GM18861 (cell line): ENCODE results near the gene SENP3.

Source experiments
- ATAC-seq: cut with Tn5 transposase; IDR thresholded peaks from one replicate; pipeline ENCODE4 v1.9.1; 2021; ENCODE audit not compliant: unreplicated experiment

SENP3 gene

DNA sequence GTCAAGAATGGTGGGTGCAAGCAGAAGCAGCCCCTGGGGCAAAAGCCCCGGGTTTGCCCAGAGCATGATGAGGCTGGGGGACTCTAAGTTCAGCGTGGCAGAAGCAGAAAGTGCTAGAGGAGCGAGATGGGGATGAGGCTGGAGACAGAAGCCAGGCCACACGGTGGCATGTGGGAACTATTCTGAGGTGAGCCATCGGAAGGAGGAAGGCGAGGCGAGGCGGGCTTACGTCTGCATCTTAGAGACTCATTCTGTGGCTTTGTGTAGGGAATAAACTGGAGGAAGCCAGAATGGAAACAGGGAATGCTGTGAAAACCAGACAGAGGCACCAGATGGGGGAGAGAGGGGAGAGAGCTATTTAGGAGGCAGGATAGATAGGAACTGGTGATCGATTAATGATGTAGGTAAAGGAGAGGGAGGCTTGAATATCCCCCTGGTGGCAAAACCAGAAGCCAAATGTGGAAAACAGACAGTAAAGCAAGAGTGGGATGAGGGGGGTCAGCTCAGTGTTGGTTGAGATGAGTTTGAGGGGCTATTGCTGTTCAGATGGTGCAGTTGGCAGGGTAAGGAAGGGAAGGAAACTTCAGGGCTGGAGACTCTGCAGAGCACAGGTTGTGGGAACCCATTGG is 6.3 kb upstream of the SENP3 start:
- no peak for ATAC-seq

DNA sequence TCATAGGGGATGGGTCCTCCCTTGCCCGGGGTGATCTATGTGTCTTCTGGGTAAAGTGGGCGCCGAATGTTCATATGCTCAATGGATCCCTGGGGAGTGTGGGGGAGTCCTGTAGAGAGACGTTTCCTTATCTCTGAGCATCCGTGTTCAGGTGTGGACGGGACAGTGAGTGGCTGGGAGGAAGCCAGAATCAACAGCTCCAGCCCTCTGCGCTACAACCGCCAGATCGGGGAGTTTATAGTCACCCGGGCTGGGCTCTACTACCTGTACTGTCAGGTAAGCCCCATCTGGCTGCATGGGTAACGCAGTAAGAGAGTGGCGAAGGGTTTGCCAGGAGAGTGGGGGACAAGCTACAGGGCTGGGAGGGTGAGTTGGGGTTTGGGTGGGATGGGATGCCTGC is 5.1 kb upstream of the SENP3 start:
- ATAC-seq, result no peak

DNA sequence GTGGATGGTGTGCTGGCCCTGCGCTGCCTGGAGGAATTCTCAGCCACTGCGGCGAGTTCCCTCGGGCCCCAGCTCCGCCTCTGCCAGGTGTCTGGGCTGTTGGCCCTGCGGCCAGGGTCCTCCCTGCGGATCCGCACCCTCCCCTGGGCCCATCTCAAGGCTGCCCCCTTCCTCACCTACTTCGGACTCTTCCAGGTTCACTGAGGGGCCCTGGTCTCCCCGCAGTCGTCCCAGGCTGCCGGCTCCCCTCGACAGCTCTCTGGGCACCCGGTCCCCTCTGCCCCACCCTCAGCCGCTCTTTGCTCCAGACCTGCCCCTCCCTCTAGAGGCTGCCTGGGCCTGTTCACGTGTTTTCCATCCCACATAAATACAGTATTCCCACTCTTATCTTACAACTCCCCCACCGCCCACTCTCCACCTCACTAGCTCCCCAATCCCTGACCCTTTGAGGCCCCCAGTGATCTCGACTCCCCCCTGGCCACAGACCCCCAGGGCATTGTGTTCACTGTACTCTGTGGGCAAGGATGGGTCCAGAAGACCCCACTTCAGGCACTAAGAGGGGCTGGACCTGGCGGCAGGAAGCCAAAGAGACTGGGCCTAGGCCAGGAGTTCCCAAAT is 4.5 kb upstream of the SENP3 start:
- ATAC-seq, result no peak

DNA sequence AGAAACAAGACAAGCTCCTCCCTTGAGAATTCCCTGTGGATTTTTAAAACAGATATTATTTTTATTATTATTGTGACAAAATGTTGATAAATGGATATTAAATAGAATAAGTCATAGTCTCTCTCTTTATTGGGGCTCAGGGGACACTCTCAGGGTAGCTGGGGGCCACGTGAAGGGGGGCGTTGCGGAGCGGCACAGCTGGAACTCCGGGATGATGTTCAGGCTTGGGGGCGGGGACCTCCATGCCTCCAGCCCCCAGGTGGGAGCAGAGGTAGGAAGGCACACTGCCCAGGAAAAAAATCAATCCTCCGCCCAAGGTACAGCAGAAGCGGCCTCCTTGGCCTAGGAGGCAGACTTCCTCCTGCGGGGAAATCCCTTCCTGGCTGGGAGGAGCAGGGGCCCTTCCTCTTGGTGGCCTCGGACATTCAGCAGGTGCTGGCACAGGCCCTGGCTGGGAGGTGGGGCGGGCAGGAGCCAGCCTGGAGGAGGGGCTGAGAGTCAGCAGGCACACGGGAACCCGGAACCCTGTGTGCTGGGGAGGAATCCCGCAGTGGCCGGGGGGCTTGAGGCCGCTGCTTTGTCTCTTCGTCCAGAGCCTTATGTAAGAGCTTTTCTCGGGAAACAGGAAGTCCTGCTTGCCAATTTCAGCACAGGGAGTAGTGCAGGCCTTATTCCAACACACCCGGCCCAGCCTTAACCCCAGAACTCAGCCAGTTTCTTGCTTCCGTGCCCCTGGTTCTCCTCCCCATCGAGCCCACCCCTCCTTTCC is 3.8 kb upstream of the SENP3 start:
- no peak for ATAC-seq

DNA sequence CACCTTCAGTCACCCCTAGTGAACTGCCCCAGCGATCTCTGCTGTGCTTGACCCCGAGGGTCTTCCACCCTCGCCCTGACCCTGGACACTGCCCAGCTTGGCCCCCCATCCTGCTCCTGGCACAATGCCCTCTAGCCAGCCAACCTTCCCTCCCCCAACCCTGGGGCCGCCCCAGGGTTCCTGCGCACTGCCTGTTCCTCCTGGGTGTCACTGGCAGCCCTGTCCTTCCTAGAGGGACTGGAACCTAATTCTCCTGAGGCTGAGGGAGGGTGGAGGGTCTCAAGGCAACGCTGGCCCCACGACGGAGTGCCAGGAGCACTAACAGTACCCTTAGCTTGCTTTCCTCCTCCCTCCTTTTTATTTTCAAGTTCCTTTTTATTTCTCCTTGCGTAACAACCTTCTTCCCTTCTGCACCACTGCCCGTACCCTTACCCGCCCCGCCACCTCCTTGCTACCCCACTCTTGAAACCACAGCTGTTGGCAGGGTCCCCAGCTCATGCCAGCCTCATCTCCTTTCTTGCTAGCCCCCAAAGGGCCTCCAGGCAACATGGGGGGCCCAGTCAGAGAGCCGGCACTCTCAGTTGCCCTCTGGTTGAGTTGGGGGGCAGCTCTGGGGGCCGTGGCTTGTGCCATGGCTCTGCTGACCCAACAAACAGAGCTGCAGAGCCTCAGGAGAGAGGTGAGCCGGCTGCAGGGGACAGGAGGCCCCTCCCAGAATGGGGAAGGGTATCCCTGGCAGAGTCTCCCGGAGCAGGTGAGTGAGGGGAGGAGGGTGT is 3.0 kb upstream of the SENP3 start, which contains the start of gene TNFSF13:
Gene TNFSF13, plus strand, starts transcription at position 207 of the 776 bp plus-strand sequence. Its CDS starts 290 bp downstream, at position 497.
- no peak for ATAC-seq

DNA sequence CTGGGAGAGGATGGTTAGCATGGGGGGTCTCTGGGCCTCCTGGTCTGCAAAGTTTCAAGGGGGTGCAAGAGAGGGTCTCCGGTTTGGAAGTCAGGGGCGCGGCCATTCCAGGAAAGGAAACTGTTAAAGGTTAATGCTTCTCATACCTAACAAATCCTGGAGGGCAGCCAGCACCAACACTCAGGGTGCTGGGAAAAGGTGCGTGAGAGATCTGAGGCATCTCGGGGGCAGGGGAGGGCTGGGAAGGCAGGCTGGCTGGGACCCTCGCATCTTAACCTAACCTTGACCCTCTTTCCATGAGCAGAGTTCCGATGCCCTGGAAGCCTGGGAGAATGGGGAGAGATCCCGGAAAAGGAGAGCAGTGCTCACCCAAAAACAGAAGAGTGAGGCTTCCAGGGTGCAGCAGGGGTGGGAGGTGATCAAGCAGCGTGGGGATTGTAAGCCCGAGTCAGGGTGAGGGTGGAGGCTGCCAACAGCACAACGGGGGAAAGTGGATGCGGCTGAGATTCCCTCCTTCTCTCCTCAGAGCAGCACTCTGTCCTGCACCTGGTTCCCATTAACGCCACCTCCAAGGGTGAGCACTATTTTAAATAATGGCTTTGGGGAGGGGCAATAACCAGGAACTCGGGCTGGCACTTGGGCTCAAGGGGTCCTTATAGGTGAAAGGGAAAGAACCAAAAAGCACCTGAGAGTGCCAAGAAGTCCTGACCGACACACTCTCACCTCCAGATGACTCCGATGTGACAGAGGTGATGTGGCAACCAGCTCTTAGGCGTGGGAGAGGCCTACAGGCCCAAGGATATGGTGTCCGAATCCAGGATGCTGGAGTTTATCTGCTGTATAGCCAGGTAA is 2.2 kb upstream of the SENP3 start:
- ATAC-seq, result no peak

DNA sequence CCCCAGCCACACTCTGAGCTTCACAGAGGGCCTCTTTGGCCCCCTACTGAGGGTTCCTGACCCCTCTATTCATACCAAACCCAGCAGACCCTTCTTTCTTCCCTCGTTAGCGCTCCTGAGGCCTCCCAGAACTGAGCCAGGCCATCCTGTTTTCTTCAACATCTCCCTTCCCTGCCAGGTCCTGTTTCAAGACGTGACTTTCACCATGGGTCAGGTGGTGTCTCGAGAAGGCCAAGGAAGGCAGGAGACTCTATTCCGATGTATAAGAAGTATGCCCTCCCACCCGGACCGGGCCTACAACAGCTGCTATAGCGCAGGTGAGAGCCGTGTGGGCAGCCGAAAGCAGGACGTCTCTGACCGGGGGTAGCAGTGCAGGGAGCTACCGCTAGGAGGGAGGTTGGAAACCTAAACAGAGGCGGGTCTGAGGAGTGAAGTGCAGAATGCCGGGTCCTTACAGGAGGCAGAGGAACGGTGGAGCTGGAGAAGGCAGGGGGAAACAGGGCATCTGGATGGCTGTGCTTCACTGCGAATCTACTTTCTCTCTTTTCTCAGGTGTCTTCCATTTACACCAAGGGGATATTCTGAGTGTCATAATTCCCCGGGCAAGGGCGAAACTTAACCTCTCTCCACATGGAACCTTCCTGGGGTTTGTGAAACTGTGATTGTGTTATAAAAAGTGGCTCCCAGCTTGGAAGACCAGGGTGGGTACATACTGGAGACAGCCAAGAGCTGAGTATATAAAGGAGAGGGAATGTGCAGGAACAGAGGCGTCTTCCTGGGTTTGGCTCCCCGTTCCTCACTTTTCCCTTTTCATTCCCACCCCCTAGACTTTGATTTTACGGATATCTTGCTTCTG is 1.3 kb upstream of the SENP3 start:
- ATAC-seq, result no peak

DNA sequence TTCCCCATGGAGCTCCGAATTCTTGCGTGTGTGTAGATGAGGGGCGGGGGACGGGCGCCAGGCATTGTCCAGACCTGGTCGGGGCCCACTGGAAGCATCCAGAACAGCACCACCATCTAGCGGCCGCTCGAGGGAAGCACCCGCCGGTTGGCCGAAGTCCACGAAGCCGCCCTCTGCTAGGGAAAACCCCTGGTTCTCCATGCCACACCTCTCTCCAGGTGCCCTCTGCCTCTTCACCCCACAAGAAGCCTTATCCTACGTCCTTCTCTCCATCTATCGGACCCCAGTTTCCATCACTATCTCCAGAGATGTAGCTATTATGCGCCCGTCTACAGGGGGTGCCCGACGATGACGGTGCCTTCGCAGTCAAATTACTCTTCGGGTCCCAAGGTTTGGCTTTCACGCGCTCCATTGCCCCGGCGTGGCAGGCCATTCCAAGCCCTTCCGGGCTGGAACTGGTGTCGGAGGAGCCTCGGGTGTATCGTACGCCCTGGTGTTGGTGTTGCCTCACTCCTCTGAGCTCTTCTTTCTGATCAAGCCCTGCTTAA is 617 bp upstream of the SENP3 start:
- peak; percentile 34 for ATAC-seq

DNA sequence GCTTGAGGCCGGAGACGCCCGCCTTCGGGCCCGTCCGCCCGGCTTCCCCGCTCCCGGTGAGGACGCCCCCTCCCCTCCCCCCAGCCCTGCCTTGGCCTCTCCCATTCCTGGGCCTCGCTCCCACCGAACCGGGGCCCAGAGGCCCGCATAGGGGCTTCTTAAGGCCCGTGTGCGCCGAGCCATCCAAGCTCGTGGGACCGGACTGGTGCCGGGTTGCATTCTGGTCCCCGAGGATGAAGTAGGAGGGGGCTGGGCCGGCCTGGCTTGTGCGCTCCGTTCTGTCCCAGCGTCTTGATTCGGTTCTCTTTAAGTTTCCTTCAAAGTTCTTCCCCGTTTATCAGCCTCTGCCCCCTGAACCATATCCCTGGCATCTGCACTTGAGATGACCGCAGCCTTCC is 488 bp downstream of the SENP3 start:
- ATAC-seq, result no peak

DNA sequence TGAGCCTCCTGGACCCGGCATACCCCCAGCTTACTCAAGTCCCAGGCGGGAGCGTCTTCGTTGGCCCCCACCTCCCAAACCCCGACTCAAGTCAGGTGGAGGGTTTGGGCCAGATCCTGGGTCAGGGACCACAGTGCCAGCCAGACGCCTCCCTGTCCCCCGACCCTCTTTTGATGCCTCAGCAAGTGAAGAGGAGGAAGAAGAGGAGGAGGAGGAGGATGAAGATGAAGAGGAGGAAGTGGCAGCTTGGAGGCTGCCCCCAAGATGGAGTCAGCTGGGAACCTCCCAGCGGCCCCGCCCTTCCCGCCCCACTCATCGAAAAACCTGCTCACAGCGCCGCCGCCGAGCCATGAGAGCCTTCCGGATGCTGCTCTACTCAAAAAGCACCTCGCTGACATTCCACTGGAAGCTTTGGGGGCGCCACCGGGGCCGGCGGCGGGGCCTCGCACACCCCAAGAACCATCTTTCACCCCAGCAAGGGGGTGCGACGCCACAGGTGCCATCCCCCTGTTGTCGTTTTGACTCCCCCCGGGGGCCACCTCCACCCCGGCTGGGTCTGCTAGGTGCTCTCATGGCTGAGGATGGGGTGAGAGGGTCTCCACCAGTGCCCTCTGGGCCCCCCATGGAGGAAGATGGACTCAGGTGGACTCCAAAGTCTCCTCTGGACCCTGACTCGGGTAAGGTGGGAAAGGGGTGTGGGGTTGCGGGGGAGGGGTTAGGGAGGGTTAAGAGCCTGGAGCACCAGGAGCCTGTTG is 1.6 kb downstream of the SENP3 start:
- ATAC-seq, result no peak

DNA sequence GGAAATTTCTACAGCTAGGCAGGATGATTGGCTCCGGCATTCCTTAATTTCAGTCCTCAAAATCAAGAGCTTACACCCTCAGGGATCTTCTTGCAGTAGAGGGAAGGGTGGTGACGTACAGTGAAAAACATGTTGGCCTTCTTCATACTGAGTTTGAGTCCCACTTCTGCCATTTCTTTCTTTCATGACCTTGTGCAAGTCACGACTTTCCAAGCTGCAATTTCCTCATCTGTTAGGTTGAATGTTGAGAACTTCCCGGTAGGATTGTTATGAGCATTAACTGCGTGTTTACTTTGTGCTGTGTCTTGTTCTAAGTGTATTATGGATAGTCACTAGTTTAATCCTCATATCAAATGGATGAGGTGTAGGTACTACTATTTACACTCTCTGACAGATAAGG is 7.9 kb downstream of the SENP3 start:
- ATAC-seq, result no peak

DNA sequence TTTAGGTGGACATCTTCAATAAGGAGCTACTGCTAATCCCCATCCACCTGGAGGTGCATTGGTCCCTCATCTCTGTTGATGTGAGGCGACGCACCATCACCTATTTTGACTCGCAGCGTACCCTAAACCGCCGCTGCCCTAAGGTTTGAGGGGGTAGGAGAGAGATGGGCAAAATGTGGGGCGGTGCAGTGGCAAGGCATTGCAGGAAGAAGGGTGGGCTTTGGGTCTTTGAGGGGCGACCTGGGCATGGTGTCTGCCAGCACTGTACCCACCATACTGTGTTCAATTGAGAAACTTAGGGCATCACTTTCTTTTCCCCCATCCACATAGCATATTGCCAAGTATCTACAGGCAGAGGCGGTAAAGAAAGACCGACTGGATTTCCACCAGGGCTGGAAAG is 8.6 kb downstream of the SENP3 start:
- no peak for ATAC-seq

DNA sequence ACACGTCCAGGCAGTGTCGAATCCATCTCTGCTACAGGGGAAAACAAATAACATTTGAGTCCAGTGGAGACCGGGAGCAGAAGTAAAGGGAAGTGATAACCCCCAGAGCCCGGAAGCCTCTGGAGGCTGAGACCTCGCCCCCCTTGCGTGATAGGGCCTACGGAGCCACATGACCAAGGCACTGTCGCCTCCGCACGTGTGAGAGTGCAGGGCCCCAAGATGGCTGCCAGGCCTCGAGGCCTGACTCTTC is 10.5 kb downstream of the SENP3 start:
- peak; percentile 85 for ATAC-seq

DNA sequence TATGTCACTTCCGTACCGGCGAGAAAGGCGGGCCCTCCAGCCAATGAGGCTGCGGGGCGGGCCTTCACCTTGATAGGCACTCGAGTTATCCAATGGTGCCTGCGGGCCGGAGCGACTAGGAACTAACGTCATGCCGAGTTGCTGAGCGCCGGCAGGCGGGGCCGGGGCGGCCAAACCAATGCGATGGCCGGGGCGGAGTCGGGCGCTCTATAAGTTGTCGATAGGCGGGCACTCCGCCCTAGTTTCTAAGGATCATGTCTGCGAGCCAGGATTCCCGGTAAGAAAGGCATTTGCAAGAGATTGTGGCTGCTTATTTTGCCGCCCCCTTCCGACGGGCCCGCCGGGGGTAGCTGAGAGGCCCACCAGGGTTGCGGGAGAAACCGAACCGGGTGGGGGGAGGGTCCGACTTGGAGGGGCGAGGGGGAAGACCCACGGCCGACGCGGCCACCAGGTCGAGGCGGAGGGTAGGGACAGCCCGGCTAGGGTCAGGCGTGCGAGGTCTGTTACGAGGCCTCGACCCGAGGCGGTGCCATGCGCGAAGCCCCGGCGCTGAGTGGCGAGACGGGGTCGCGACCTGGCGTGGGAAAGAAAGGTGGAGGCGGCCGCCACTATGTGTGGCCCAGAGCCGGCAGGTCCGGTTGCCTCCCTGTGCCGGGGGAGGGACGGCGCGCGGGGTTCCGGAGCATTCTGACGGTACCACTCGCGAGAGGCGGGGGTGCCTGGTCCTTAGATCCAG is 11.0 kb downstream of the SENP3 start:
- no peak for ATAC-seq

DNA sequence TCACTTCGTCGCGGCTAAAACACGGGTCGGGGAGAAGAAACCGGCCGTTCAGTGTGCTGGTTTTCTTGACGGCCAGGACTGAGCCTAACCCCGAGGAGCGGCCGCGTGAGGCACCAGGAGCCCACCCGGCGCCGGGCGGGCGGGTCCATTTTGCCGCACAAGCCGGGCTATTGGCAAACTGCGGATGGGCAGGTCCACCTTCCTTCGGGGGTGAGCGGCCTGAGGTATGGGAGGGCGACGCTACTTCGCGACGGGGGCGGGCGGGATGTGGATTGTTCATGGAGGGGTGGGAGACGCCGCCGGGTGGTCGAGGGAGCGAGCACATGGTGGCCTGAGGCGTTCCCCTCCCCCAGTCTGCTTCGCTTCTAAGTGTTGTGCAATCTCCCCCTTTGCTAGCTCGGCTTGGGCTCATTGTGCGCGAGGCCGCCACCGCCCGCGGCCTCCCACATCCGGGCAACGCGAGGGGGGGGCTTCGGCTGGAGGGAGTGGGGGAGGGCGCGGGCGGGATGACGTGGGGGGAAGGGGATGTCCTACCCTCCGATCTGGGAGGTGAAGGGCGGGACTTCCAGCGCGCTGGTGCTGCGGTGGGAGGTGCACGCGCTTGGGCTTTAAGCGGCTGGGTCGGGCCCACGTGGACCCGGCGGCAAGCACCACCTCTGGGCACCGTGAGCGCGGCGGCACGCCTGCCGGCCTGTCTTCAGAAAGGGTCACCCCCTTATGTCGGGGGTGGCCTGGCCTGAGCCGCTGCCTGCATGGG is 11.8 kb downstream of the SENP3 start:
- no peak for ATAC-seq

DNA sequence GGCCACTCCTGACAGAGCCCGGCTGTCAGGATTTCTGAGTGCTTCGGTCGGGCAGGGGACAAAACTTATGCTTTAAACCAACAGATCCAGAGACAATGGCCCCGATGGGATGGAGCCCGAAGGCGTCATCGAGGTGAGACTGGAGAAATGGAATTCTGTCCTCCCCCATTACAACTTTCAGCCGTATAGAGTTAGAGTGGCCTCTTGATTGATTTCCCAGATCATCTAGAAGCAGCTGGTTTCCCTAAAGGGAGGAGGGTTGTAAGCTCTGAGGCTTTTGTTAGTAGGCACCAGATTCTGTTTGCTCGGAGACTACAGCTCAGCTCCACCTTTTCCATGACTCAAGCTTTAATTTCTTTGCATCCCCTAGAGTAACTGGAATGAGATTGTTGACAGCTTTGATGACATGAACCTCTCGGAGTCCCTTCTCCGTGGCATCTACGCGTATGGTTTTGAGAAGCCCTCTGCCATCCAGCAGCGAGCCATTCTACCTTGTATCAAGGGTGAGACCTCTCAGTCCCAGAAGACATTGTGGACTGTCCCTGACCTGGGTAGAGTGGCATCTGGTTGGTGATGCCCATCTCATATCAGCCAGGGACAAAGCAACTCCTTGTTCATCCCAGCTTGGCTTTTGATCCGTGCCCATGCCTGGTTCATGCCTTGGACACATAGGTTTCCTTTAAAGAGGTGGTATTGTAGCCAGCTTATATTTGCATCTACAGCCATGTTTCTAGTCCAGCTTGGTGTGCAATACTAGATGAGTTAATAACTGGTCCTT is 12.6 kb downstream of the SENP3 start:
- no peak for ATAC-seq

DNA sequence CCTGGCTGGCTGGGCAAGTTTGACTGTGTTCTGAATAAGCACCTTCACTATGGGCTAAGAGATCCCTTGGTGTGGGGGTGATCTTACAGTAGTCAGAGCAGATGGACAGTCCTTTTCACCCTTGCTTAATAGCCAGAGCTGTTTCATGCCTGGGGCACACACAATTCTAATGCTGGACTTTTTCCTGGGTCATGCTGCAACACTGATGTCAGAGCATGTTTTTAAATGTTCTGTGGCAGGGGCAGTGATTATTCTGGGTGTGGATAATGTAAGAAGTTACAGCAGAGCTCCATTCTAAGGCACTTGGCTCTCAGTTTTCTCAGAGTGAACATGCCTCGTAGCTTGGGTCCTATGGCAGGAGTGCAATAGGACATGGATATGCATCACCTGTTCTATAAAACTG is 13.8 kb downstream of the SENP3 start:
- ATAC-seq, result no peak
